SK-N-SH (cell line): ENCODE results near the gene WNK1. TPM values are rescaled to one million over a fixed set of nuclear protein-coding genes. Genes with fewer than 3 reads are reported as not detected.

ENCODE experiments used
- CTCF ChIA-PET: fragments of 300-600, 350-600 bp; formaldehyde crosslinking; extraction: SDS; loops from one replicate; lab custom pipeline; 2021; lab: Yijun Ruan, JAX
- POLR2A ChIA-PET: fragments of 350-600 bp; sonication (Branson Sonifier 250); formaldehyde crosslinking; extraction: SDS; loops from one replicate; lab custom pipeline; 2020; ENCODE audit warnings: antibody characterized with exemption, inconsistent platforms; lab: Yijun Ruan, JAX
- DNase-seq: peaks from one replicate; pipeline ENCODE4 v3.0.0; 2012
- H2AFZ ChIP-seq: fragments of 200-600 bp; sonication (generic); 2 replicates; pipeline ENCODE4 v1.8.1; 2016; ENCODE audit warnings: antibody characterized with exemption, mild to moderate bottlenecking, low read depth
- H3F3A ChIP-seq: fragments of 200-600 bp; sonication (generic); replicated peaks from 2 replicates; pipeline ENCODE3; 2016; ENCODE audit warnings: antibody characterized with exemption, mild to moderate bottlenecking; ENCODE audit not compliant: insufficient read depth
- H3K27ac ChIP-seq, 2 experiments: fragments of 200-500 bp in 1 of 2; fragments of 200-600 bp in 1 of 2; sonication (Bioruptor generic) in 1 of 2; sonication (generic), shearing (Covaris generic) in 1 of 2; 2 replicates each; pipeline versions ENCODE4 v1.5.1 to v1.6.1; 2014 to 2016; ENCODE audit warnings: low read depth in 2 of 2, inconsistent platforms in 1 of 2, low read length in 1 of 2, mild to moderate bottlenecking in 1 of 2, mixed read lengths in 1 of 2
- H3K27me3 ChIP-seq: fragments of 200-600 bp; sonication (generic), shearing (Covaris generic); 2 replicates; pipeline ENCODE4 v1.6.1; 2016; ENCODE audit warnings: mixed run types; ENCODE audit not compliant: insufficient read depth
- H3K36me3 ChIP-seq, 2 experiments: fragments of 200-500 bp in 1 of 2; fragments of 200-600 bp in 1 of 2; sonication (Bioruptor generic) in 1 of 2; sonication (generic) in 1 of 2; replicated peaks in 1 of 2; 2 replicates each; pipeline versions ENCODE3 to v1.5.1; 2014 to 2016; ENCODE audit warnings: low read length in 1 of 2, mild to moderate bottlenecking in 1 of 2; ENCODE audit not compliant: insufficient read depth in 2 of 2, control insufficient read depth in 1 of 2
- H3K4me1 ChIP-seq, 2 experiments: fragments of 200-500 bp in 1 of 2; fragments of 200-600 bp in 1 of 2; sonication (Bioruptor generic) in 1 of 2; sonication (generic), shearing (Covaris generic) in 1 of 2; 2 replicates each; pipeline versions ENCODE4 v1.5.1 to v1.6.1; 2014 to 2016; ENCODE audit warnings: low read depth in 1 of 2, low read length in 1 of 2, mixed run types in 1 of 2; ENCODE audit not compliant: insufficient read depth in 2 of 2, control insufficient read depth in 1 of 2
- H3K4me2 ChIP-seq: fragments of 200-600 bp; sonication (generic), shearing (Covaris generic); 2 replicates; pipeline ENCODE4 v1.6.1; 2017; ENCODE audit warnings: mixed run types
- H3K4me3 ChIP-seq, 2 experiments: fragments of 200-500 bp in 1 of 2; fragments of 200-600 bp in 1 of 2; sonication (Bioruptor generic) in 1 of 2; sonication (generic), shearing (Covaris generic) in 1 of 2; 2 replicates each; pipeline versions ENCODE4 v1.5.1 to v1.8.1; 2014 to 2016; ENCODE audit warnings: low read depth in 2 of 2, inconsistent platforms in 1 of 2, low read length in 1 of 2, mild to moderate bottlenecking in 1 of 2, mixed read lengths in 1 of 2, moderate library complexity in 1 of 2
- H3K79me2 ChIP-seq: fragments of 200-600 bp; sonication (generic); 2 replicates; pipeline ENCODE4 v1.8.1; 2017; ENCODE audit warnings: mild to moderate bottlenecking; ENCODE audit not compliant: insufficient read depth
- H3K9ac ChIP-seq: fragments of 200-600 bp; sonication (generic); 2 replicates; pipeline ENCODE4 v1.6.1; 2017; ENCODE audit warnings: mixed run types
- H3K9me2 ChIP-seq: fragments of 200-600 bp; sonication (generic); 2 replicates; pipeline ENCODE4 v1.6.1; 2017; ENCODE audit warnings: mixed run types
- H3K9me3 ChIP-seq: fragments of 200-600 bp; sonication (generic); 2 replicates; pipeline ENCODE4 v1.6.1; 2017; ENCODE audit warnings: mixed run types, mild to moderate bottlenecking, moderate library complexity
- H4K20me1 ChIP-seq: fragments of 200-600 bp; sonication (generic); 2 replicates; pipeline ENCODE4 v1.6.1; 2017; ENCODE audit warnings: mild to moderate bottlenecking, mixed run types; ENCODE audit not compliant: insufficient read depth
- CHD2 ChIP-seq: fragments of 150-350 bp; IDR thresholded peaks from 2 replicates; pipeline ENCODE4 v1.6.1; 2018; ENCODE audit warnings: low read length; ENCODE audit not compliant: partially characterized antibody
- EZH2phosphoT487 ChIP-seq: fragments of 200-600 bp; sonication (generic); IDR thresholded peaks from 2 replicates; pipeline ENCODE4 v1.6.1; 2017; ENCODE audit warnings: low read depth, mixed run types, mild to moderate bottlenecking, antibody characterized with exemption, moderate library complexity, borderline replicate concordance
- FOSL2 ChIP-seq: IDR thresholded peaks from 2 replicates; pipeline ENCODE4 v1.4.0; 2012; ENCODE audit warnings: low read depth, mild to moderate bottlenecking, moderate library complexity, borderline replicate concordance
- FOXJ3 ChIP-seq: sonication (generic); formaldehyde crosslinking; IDR thresholded peaks from 2 replicates; pipeline ENCODE4 v1.5.1; 2020; ENCODE audit warnings: mild to moderate bottlenecking, missing genetic modification reagents
- GABPA ChIP-seq: IDR thresholded peaks from 2 replicates; pipeline ENCODE4 v1.4.0; 2012; ENCODE audit warnings: low read depth, mild to moderate bottlenecking
- GATA2 ChIP-seq: sonication (generic); formaldehyde crosslinking; IDR thresholded peaks from 2 replicates; pipeline ENCODE4 v1.5.0; 2020; ENCODE audit warnings: mild to moderate bottlenecking, missing genetic modification reagents
- JUND ChIP-seq: IDR thresholded peaks from 2 replicates; pipeline ENCODE4 v1.4.0; 2012
- MEF2A ChIP-seq: IDR thresholded peaks from 2 replicates; pipeline ENCODE4 v1.4.0; 2012; ENCODE audit warnings: low read depth, borderline replicate concordance
- MXI1 ChIP-seq: IDR thresholded peaks from 2 replicates; pipeline ENCODE4 v1.6.1; 2012; ENCODE audit warnings: mild to moderate bottlenecking, low read depth, low read length, improper control_type of control experiment
- RXRA ChIP-seq: IDR thresholded peaks from 2 replicates; pipeline ENCODE4 v1.4.0; 2012; ENCODE audit warnings: low read depth, mild to moderate bottlenecking, borderline replicate concordance
- SMC3 ChIP-seq: IDR thresholded peaks from 2 replicates; pipeline ENCODE4 v1.6.1; 2012; ENCODE audit warnings: low read depth, low read length, improper control_type of control experiment
- TAF1 ChIP-seq: IDR thresholded peaks from 2 replicates; pipeline ENCODE4 v1.6.1; 2012; ENCODE audit warnings: low read depth, mild to moderate bottlenecking, low read length, moderate library complexity, borderline replicate concordance
- TEAD4 ChIP-seq: IDR thresholded peaks from 2 replicates; pipeline ENCODE4 v1.4.0; 2012; ENCODE audit warnings: mild to moderate bottlenecking, borderline replicate concordance; ENCODE audit not compliant: insufficient read depth
- YY1 ChIP-seq: IDR thresholded peaks from 2 replicates; pipeline ENCODE4 v1.4.0; 2012; ENCODE audit warnings: low read depth, mild to moderate bottlenecking
- WGBS: methylation state at CpG from one replicate; pipeline ENCODE4 v1.1.6; 2017; ENCODE audit warnings: low lambda C conversion rate; 5-methylcytosine and 5-hydroxymethylcytosine counted together
- polyA plus RNA-seq, 3 experiments: library from polyadenylated mRNA; depleted of rRNA; stranded (reverse); fragments of >200 nt; gene quantifications; 2 replicates each; pipeline ENCODE4 v1.2.3, GENCODE V29; 2012
- TF ChIP-seq, protein P1 (sequence below): IDR thresholded peaks from 2 replicates; pipeline ENCODE4 v1.4.0; 2012; ENCODE audit warnings: low read depth
- TF ChIP-seq, protein P2 (sequence below): IDR thresholded peaks from 2 replicates; pipeline ENCODE4 v1.4.0; 2012; ENCODE audit warnings: low read depth, borderline replicate concordance

The WNK1 gene
- polyA plus RNA-seq, 1 of the 3 experiments (the other 2 are of a cell fraction) = 30.5 TPM

- Histone ChIP-seq H3K4me2 (no peak overlapping the region), H3K9ac (no peak overlapping the region), H3F3A (no peaks in the 10 kb centered on the region), H3K79me2 (peaks cover 5% of the 10 kb centered on the region; the same call in 1 of the 2 replicates), H3K4me3 (no peak overlapping the region), H3K9me2 (no peaks in the 10 kb centered on the region), H3K27ac (no peak overlapping the region; a peak in 1 of 4 replicates), H3K4me1 (no peaks in the 10 kb centered on the region), H4K20me1 (no peaks in the 10 kb centered on the region), H3K27me3 (no peaks in the 10 kb centered on the region), H2AFZ (no peak overlapping the region), H3K9me3 (no peaks in the 10 kb centered on the region)
- POLR2A ChIA-PET = no interaction called here
- TF ChIP-seq CHD2 (no peak), TAF1 (no peak), JUND (no peak)
- TF ChIP-seq, all 33 proteins: peak for 0
- WGBS = 96% methylated on average over 1 of the region's 1 CpG
- no peak for DNase-seq
- H3K36me3 ChIP-seq = peaks cover 71 to 73% of the 10 kb centered on the region in 2 experiments
- CTCF ChIA-PET = interaction anchor here (1.1 kb wide), 1 partner anchor 301 kb away, joined by 3 read pairs; no protein-coding TSS in a partner anchor
Observed at GRCh38 chr12:870378-870777, 118.0 kb downstream of the WNK1 start.

- POLR2A ChIA-PET = no interaction called here
- peaks cover 65 to 66% of the 10 kb centered on the region in 2 experiments for H3K36me3 ChIP-seq
Observed at GRCh38 chr12:873954-874353, 121.6 kb downstream of the WNK1 start.

DNA sequence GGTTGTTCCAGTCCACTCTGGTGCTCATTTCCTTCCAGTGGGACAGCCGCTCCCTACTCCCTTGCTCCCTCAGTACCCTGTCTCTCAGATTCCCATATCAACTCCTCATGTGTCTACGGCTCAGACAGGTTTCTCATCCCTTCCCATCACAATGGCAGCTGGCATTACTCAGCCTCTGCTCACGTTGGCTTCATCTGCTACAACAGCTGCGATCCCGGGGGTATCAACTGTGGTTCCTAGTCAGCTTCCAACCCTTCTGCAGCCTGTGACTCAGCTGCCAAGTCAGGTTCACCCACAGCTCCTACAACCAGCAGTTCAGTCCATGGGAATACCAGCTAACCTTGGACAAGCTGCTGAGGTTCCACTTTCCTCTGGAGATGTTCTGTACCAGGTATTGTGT, 127.3 kb downstream of the WNK1 start:
- H2AFZ ChIP-seq = no peak overlapping the region
- H3K79me2 ChIP-seq = no peaks in the 10 kb centered on the region
- no peak overlapping the region for H3K27ac ChIP-seq
- H3F3A ChIP-seq = no peaks in the 10 kb centered on the region
- H3K27me3 ChIP-seq = no peaks in the 10 kb centered on the region
- no peaks in the 10 kb centered on the region for H3K9me3 ChIP-seq
- no peak overlapping the region for H3K4me2 ChIP-seq
- DNase-seq = no peak
- no peak overlapping the region for H3K4me3 ChIP-seq
- peaks cover 0 to 8% of the 10 kb centered on the region in 2 experiments; a peak in 1 of 4 replicates for H3K4me1 ChIP-seq
- H3K36me3 ChIP-seq = peaks cover 82 to 85% of the 10 kb centered on the region in 2 experiments
- no peaks in the 10 kb centered on the region for H3K9me2 ChIP-seq
- 85% methylated on average over 5 of the region's 5 CpGs for WGBS
- H3K9ac ChIP-seq = no peak overlapping the region
- CTCF ChIA-PET = no interaction called here
- H4K20me1 ChIP-seq = no peaks in the 10 kb centered on the region
- POLR2A ChIA-PET = no interaction called here
- TF ChIP-seq MEF2A (no peak), JUND (no peak), RXRA (no peak), TEAD4 (no peak), MXI1 (no peak), EZH2phosphoT487 (no peak), GABPA (no peak), GATA2 (no peak), YY1 (no peak), SMC3 (no peak)
- TF ChIP-seq, protein P1, sequence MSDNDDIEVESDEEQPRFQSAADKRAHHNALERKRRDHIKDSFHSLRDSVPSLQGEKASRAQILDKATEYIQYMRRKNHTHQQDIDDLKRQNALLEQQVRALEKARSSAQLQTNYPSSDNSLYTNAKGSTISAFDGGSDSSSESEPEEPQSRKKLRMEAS = no peak
- TF ChIP-seq, protein P2, sequence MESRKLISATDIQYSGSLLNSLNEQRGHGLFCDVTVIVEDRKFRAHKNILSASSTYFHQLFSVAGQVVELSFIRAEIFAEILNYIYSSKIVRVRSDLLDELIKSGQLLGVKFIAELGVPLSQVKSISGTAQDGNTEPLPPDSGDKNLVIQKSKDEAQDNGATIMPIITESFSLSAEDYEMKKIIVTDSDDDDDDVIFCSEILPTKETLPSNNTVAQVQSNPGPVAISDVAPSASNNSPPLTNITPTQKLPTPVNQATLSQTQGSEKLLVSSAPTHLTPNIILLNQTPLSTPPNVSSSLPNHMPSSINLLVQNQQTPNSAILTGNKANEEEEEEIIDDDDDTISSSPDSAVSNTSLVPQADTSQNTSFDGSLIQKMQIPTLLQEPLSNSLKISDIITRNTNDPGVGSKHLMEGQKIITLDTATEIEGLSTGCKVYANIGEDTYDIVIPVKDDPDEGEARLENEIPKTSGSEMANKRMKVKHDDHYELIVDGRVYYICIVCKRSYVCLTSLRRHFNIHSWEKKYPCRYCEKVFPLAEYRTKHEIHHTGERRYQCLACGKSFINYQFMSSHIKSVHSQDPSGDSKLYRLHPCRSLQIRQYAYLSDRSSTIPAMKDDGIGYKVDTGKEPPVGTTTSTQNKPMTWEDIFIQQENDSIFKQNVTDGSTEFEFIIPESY = no peak

More at GRCh38 chr12:873954-874353, 121.6 kb downstream of the WNK1 start:
- no peaks in the 10 kb centered on the region for H3K4me1 ChIP-seq
- 88% methylated on average over 2 of the region's 2 CpGs for WGBS
- H3K9ac ChIP-seq = no peak overlapping the region
- no peaks in the 10 kb centered on the region for H3K9me3 ChIP-seq
- H3K9me2 ChIP-seq = no peaks in the 10 kb centered on the region
- H3K27me3 ChIP-seq = no peaks in the 10 kb centered on the region
- no peak overlapping the region; a peak in 1 of 4 replicates for H3K27ac ChIP-seq
- no peaks in the 10 kb centered on the region for H3F3A ChIP-seq
- no peak overlapping the region for H3K4me2 ChIP-seq
- H4K20me1 ChIP-seq = no peaks in the 10 kb centered on the region
- no peak for DNase-seq
- no peak overlapping the region for H3K4me3 ChIP-seq
- H2AFZ ChIP-seq = no peak overlapping the region
- TF ChIP-seq GABPA (no peak), FOSL2 (peak; percentile 6; the same call in 1 of the 2 replicates), FOXJ3 (CRISPR knock-in tag) (no peak)
- H3K79me2 ChIP-seq = 0 out of 2 replicates have a peak, but pooled peaks cover 2% of the 10 kb centered on the region
- CTCF ChIA-PET = interaction anchor here (0.9 to 1.5 kb wide), 5 partner anchors 57 to 327 kb away, joined by 3 to 4 read pairs (median 3); partner anchors contain the start of gene RAD52
